Astrocyte of the spinal cord (primary cell): ENCODE data around the gene TTBK1.

ENCODE experiments used
- DNase-seq: peaks from one replicate; pipeline ENCODE4 v3.0.0; 2011; ENCODE audit warnings: low read depth, low spot score
- H3K4me3 ChIP-seq: 2 replicates; pipeline ENCODE4 v1.5.1; 2011; ENCODE audit warnings: low read depth, mild to moderate bottlenecking, low read length, moderate library complexity
- CTCF ChIP-seq: IDR thresholded peaks from 2 replicates; pipeline ENCODE4 v1.5.1; 2012; ENCODE audit warnings: low read depth, mild to moderate bottlenecking, low read length, inconsistent platforms
- in situ Hi-C: cut with HindIII; loops from 2 replicates; pipeline ENCODE4 v1.10.0; 2017; ENCODE audit warnings: low sequenced_read_pairs

Gene TTBK1

DNA sequence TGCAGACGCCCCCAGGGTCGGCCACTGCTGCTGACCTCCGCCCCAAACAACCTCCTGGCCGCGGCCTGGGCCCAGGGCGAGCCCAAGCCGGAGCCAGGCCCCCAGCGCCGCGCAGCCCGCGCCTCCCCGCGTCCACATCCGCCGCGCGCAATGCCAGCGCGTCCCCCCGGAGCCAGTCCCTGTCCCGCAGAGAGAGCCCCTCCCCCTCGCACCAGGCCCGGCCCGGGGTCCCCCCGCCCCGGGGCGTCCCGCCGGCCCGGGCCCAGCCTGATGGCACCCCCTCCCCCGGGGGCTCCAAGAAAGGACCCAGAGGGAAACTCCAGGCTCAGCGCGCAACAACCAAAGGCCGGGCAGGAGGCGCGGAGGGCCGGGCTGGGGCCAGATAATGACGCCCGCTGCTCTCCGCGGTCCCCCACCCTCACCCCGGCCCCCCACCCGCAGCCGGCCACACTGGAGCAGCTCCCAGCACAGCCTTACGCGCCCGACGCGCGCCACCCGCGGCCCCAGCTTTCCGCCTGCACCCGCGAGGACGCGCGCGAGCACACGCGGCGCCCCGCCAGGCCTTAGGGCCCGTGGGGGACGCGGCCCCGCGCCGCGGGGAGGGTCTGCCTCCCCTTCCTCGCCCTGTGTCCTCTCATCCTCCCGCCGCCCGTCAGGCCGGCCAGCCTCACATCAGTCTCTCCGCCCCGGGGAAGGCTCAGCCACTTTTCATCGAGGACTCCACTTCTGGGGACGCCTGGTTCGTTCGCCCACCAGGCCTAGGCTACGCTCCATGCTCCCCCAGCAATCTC is 41.9 kb downstream of the TTBK1 start:
- in situ Hi-C loops: no loop called here
- H3K4me3 ChIP-seq: no peak overlapping the region
- TF ChIP-seq CTCF: no peak
- DNase-seq: no peak

- no peak for DNase-seq
- TF ChIP-seq CTCF: no peak
- H3K4me3 ChIP-seq: no peak overlapping the region
- in situ Hi-C loops: no loop called here
Observed at GRCh38 chr6:43285832-43286231, 42.6 kb downstream of the TTBK1 start.

GRCh38 chr6:43286456-43286979 is 43.2 kb downstream of the TTBK1 start:
- H3K4me3 ChIP-seq: no peak overlapping the region
- no peak for DNase-seq
- TF ChIP-seq CTCF: no peak
- in situ Hi-C loops: no loop called here

DNA sequence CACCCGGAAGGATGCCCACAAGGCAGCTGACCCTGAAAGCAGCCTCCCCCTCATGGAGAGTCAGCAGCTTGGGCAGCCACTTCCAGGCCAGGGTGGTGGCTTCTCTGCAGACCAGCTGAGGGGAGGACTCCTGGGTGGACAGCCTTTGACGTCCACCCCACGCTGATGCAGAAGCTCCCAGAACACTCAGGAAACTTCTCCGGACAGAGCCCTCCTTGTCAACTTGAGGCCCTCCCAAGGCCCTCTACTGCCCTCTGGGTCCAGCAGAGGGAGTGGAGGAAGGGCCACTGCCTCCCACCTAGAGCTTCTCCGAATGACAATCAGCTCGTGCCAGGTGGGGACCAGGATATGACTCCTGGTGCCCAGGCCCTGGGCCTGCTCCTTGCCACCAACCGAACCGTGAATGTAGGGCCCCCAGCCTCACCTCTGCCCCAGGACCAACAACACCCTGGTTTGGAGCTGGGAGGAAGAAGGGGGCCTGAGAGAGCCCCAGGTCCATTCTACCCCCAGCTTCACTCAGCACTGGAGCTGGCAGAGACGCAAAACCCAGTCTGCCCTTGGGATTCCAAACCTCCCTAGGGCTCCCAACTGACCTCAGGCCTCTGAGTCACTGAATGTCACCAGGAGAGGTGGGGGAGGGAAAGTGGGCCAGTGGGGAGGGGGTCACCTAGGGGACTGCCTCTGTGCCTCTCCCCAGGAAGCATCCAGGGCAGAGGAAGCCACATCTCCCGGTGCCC is 43.9 kb downstream of the TTBK1 start:
- in situ Hi-C loops: no loop called here
- no peak for TF ChIP-seq CTCF
- no peak for DNase-seq
- H3K4me3 ChIP-seq: no peak overlapping the region

DNA sequence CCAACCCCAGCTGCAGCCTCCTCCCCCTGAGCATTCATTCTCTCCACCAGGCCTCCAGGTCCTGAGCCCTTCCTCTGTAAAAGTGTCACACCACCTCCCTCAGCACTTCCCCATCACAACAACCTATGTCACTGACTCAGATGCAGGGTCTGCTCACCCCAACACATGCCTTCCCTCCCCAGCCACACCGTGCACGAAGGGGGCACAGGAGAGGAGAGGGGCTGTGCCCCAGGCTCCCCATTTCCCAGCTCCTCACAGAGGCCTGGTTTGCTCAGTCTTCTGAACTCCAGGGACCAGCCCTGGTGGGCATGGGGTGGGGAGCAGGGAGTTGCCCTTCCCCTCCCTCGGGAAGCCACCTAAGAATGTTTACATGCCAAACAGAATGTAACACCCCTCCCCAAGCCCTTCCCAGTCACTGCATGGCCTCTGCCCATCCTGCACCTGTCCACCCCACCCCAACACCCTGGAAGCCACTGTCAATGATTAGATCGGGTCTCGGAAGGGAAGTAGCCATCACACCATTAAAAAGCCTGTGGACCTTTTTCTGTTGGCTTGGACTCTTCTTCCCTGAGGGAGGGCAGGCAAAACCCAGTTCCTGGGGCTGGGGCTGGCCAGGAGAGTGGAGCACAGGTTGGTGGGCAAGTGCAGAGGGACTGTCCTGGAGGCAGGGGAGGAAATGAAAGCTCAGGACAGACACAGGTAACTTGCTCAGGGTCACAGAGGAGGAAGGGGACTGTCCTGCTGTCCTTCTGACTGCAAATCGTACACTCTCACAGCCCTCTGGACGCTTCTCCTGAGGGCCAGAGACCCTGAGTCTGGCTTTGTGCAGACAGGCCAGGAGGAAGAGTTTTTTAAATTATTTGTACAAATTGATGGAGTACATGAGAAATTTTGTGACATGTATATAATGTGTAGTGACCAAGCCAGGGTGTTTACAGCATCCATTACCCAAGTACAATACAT is 44.7 kb downstream of the TTBK1 start:
- no peak for TF ChIP-seq CTCF
- in situ Hi-C loops: no loop called here
- no peak overlapping the region for H3K4me3 ChIP-seq
- DNase-seq: no peak

- in situ Hi-C loops: no loop called here
- no peak for DNase-seq
- TF ChIP-seq CTCF: no peak
- no peak overlapping the region for H3K4me3 ChIP-seq
Observed at GRCh38 chr6:43290339-43290904, 47.1 kb downstream of the TTBK1 start.
